Uterus (tissue), 2 donors: Measurements from ENCODE around the gene NBEA.

Experiments
- CTCF ChIP-seq, 4 experiments: fragments of 200-600 bp in 2 of 4; fragments of 450-650 bp in 2 of 4; sonication (generic) in 2 of 4; IDR thresholded peaks; one replicate each; pipeline ENCODE4 v1.5.1; 2016 to 2019; ENCODE audit warnings: antibody characterized with exemption in 4 of 4, mild to moderate bottlenecking in 2 of 4, moderate library complexity in 1 of 4
- POLR2A ChIP-seq, 2 donors: fragments of 450-650 bp; IDR thresholded peaks; one replicate each; pipeline ENCODE4 v1.6.1; 2016; ENCODE audit warnings: antibody characterized with exemption in 2 of 2, mild to moderate bottlenecking in 1 of 2, moderate library complexity in 1 of 2

DNA sequence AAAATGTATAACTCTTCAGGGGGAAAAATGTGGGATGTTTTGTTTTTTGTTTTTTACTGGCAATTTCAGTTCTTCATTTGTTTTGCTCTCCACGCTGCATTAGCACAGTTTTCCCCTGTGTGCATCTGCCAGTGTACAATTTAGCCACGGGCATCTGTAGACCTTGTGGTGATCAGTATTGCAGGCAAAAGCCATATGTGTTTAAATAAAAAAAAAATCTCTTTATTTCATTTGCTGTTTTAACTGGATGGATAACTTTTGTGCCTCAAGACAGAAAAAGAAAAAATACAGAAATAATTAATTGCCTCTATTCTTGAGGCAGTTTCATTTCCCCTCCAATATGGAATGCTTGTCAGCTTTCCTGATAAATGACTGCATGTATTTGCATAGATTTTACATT lies 542.3 kb downstream of the NBEA start:
- TF ChIP-seq CTCF (IDR thresholded peaks at IDR 0.05) (no peak), POLR2A (IDR thresholded peaks at IDR 0.05) (no peak)
